HG02642 (cell line): ENCODE results near the gene ROPN1L.

Experiments used
- ATAC-seq: cut with Tn5 transposase; IDR thresholded peaks from one replicate; pipeline ENCODE4 v1.9.1; 2021; ENCODE audit warnings: mild to moderate bottlenecking; ENCODE audit not compliant: unreplicated experiment, poor library complexity

The ROPN1L gene

GRCh38 chr5:10424124-10424731, 17.5 kb upstream of the ROPN1L start:
- ATAC-seq: peak; percentile 57

- ATAC-seq: no peak
Observed at GRCh38 chr5:10427201-10427600, 14.5 kb upstream of the ROPN1L start.

- no peak for ATAC-seq
Observed at GRCh38 chr5:10427978-10428377, 13.7 kb upstream of the ROPN1L start.

GRCh38 chr5:10431415-10431814, 10.3 kb upstream of the ROPN1L start:
- ATAC-seq: no peak

- no peak for ATAC-seq
Observed at GRCh38 chr5:10432059-10433008, 9.3 kb upstream of the ROPN1L start.

GRCh38 chr5:10434392-10434791, 7.3 kb upstream of the ROPN1L start:
- ATAC-seq: no peak

- ATAC-seq: no peak
Observed at GRCh38 chr5:10438301-10438700, 3.4 kb upstream of the ROPN1L start.

- no peak for ATAC-seq
Observed at GRCh38 chr5:10439692-10440091, 2.0 kb upstream of the ROPN1L start.

GRCh38 chr5:10440367-10440990, 1.2 kb upstream of the ROPN1L start:
- ATAC-seq: no peak

GRCh38 chr5:10441992-10442435, 335 bp downstream of the ROPN1L start:
- ATAC-seq: peak; percentile 51

- ATAC-seq: no peak
Observed at GRCh38 chr5:10442576-10442975, 897 bp downstream of the ROPN1L start.

- ATAC-seq: no peak
Observed at GRCh38 chr5:10445352-10445751, 3.7 kb downstream of the ROPN1L start.

GRCh38 chr5:10446490-10446889, 4.8 kb downstream of the ROPN1L start:
- ATAC-seq: no peak

GRCh38 chr5:10447041-10447440, 5.4 kb downstream of the ROPN1L start:
- no peak for ATAC-seq

GRCh38 chr5:10448754-10449360, 7.2 kb downstream of the ROPN1L start:
- ATAC-seq: no peak

- ATAC-seq: no peak
Observed at GRCh38 chr5:10451137-10451824, 9.6 kb downstream of the ROPN1L start.

GRCh38 chr5:10452768-10453331, 11.2 kb downstream of the ROPN1L start:
- ATAC-seq: peak; percentile 67

- ATAC-seq: no peak
Observed at GRCh38 chr5:10453545-10453944, 11.9 kb downstream of the ROPN1L start.

- ATAC-seq: no peak
Observed at GRCh38 chr5:10454591-10455276, 13.1 kb downstream of the ROPN1L start.
